Ascending aorta (tissue), 2 donors: ENCODE measurements around the gene LINC00237. TPM values are rescaled to one million over a fixed set of nuclear protein-coding genes. Genes with fewer than 3 reads are reported as not detected.

Experiments
- DNase-seq, 2 donors: peaks; one replicate each; pipeline ENCODE4 v3.0.0-alpha.2; 2019; ENCODE audit warnings: low spot score in 2 of 2
- H3K27ac ChIP-seq, 2 donors: fragments of 200-600 bp; sonication (generic); one replicate each; pipeline ENCODE4 v1.5.1; 2016 to 2017; ENCODE audit warnings: mild to moderate bottlenecking in 1 of 2
- H3K27me3 ChIP-seq: fragments of 200-600 bp; sonication (generic); one replicate; pipeline ENCODE4 v1.5.1; 2017
- H3K36me3 ChIP-seq, 2 donors: fragments of 200-600 bp; sonication (generic); one replicate each; pipeline ENCODE4 v1.5.1; 2016
- H3K4me1 ChIP-seq, 2 donors: fragments of 200-600 bp; sonication (generic); one replicate each; pipeline ENCODE4 v1.5.1; 2016 to 2017; ENCODE audit warnings: mild to moderate bottlenecking in 1 of 2
- H3K4me3 ChIP-seq, 2 donors: fragments of 200-600 bp; sonication (generic); one replicate each; pipeline ENCODE4 v1.5.1; 2016 to 2017; ENCODE audit warnings: mild to moderate bottlenecking in 1 of 2
- H3K9me3 ChIP-seq, 2 donors: fragments of 200-600 bp; sonication (generic); one replicate each; pipeline ENCODE4 v1.5.1; 2016
- intact Hi-C: fragments of 100-400 bp; cut with DNase I; formaldehyde crosslinking; loops from one replicate; pipeline ENCODE4 v1.15.1; 2023
- total RNA-seq: library from RNA; depleted of rRNA; stranded (reverse); fragments of >200 nt; gene quantifications from one replicate; pipeline ENCODE4 v1.1.0, GENCODE V29; 2016
- TF ChIP-seq, protein P1 (sequence below), 3 experiments: fragments of 200-600 bp in 2 of 3; fragments of 450-650 bp in 1 of 3; sonication (generic) in 2 of 3; IDR thresholded peaks; one replicate each; pipeline ENCODE4 v1.5.1; 2016 to 2019; ENCODE audit warnings: antibody characterized with exemption in 3 of 3, mild to moderate bottlenecking in 1 of 3, moderate library complexity in 1 of 3

LINC00237 gene
- total RNA-seq, 1 donor from 2014 or later, result not detected

GRCh38 chr20:21133404-21133803 lies 27.2 kb upstream of the LINC00237 start:
- TF ChIP-seq, protein P1, sequence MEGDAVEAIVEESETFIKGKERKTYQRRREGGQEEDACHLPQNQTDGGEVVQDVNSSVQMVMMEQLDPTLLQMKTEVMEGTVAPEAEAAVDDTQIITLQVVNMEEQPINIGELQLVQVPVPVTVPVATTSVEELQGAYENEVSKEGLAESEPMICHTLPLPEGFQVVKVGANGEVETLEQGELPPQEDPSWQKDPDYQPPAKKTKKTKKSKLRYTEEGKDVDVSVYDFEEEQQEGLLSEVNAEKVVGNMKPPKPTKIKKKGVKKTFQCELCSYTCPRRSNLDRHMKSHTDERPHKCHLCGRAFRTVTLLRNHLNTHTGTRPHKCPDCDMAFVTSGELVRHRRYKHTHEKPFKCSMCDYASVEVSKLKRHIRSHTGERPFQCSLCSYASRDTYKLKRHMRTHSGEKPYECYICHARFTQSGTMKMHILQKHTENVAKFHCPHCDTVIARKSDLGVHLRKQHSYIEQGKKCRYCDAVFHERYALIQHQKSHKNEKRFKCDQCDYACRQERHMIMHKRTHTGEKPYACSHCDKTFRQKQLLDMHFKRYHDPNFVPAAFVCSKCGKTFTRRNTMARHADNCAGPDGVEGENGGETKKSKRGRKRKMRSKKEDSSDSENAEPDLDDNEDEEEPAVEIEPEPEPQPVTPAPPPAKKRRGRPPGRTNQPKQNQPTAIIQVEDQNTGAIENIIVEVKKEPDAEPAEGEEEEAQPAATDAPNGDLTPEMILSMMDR (IDR thresholded peaks at IDR 0.05), result no peak
- intact Hi-C loops, result no loop called here
- H3K4me1 ChIP-seq, result no peaks in the 10 kb centered on the region
- no peak for DNase-seq
- H3K36me3 ChIP-seq, result peaks cover 0 to 22% of the 10 kb centered on the region in 2 donors
- no peaks in the 10 kb centered on the region for H3K27me3 ChIP-seq
- no peak overlapping the region for H3K27ac ChIP-seq
- H3K4me3 ChIP-seq, result no peak overlapping the region
- no peaks in the 10 kb centered on the region for H3K9me3 ChIP-seq

- TF ChIP-seq, protein P1 (IDR thresholded peaks at IDR 0.05), result no peak
- no peak overlapping the region for H3K27ac ChIP-seq
- no peak for DNase-seq
- no peak overlapping the region for H3K4me3 ChIP-seq
- no peaks in the 10 kb centered on the region for H3K9me3 ChIP-seq
- peaks cover 2 to 4% of the 10 kb centered on the region in 2 donors for H3K4me1 ChIP-seq
- intact Hi-C loops, result loop anchor here (5.0 to 10.0 kb wide), 2 partner anchors 418 to 1075 kb away; partner anchors contain the start of genes CFAP61, CRNKL1 and RALGAPA2
- H3K36me3 ChIP-seq, result peaks cover 0 to 10% of the 10 kb centered on the region in 2 donors
- H3K27me3 ChIP-seq, result no peaks in the 10 kb centered on the region
These were observed 23.7 kb upstream of the LINC00237 start for GRCh38 chr20:21129861-21130260.

- intact Hi-C loops, result loop anchor here (5.0 to 10.0 kb wide), 2 partner anchors 415 to 1073 kb away; partner anchors contain the start of genes CFAP61, CRNKL1 and RALGAPA2
- no peak for DNase-seq
- Histone ChIP-seq H3K4me1 (peaks cover 2 to 4% of the 10 kb centered on the region in 2 donors), H3K27me3 (no peaks in the 10 kb centered on the region), H3K36me3 (peaks cover 0 to 7% of the 10 kb centered on the region in 2 donors), H3K9me3 (no peaks in the 10 kb centered on the region), H3K27ac (no peak overlapping the region), H3K4me3 (no peak overlapping the region)
- TF ChIP-seq, protein P1 (IDR thresholded peaks at IDR 0.05), result no peak
These were observed 21.2 kb upstream of the LINC00237 start for GRCh38 chr20:21127201-21127981.

DNA sequence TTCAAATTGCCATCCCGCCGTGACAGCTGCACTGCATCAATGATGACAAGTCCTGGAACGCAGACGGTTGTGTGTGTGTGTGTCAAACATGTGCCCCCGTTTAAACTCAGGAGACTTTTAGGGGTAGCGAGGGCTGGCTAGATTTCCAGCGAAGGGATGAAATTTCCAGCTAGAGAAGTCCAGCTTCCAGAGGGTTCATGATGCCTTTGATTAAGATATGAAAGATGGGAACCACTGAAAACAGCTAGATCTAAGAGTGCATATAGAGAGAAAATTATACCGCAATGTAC lies 20.4 kb upstream of the LINC00237 start:
- H3K4me3 ChIP-seq, result peak overlapping the region; percentile 74 to 96
- intact Hi-C loops, result loop anchor here (5.0 to 10.0 kb wide), 2 partner anchors 414 to 1072 kb away; partner anchors contain the start of genes CFAP61, CRNKL1 and RALGAPA2
- peaks cover 2 to 4% of the 10 kb centered on the region in 2 donors for H3K4me1 ChIP-seq
- H3K9me3 ChIP-seq, result no peaks in the 10 kb centered on the region
- peak overlapping the region; percentile 72 to 83 for H3K27ac ChIP-seq
- H3K36me3 ChIP-seq, result peaks cover 0 to 1% of the 10 kb centered on the region in 2 donors
- no peaks in the 10 kb centered on the region for H3K27me3 ChIP-seq
- TF ChIP-seq, protein P1 (IDR thresholded peaks at IDR 0.05), result no peak
- no peak for DNase-seq

GRCh38 chr20:21125849-21126580 lies 19.9 kb upstream of the LINC00237 start, which contains the start of gene KIZ:
Gene KIZ, plus strand, starts transcription at chr20:21126082. Its CDS starts 34 bp downstream, at chr20:21126116.
- Histone ChIP-seq H3K27ac (peak within 1 kb of the TSS; percentile 72 to 83), H3K9me3 (no peaks in the 10 kb centered on the region)

More at GRCh38 chr20:21125849-21126580, 19.9 kb upstream of the LINC00237 start, which contains the start of gene KIZ:
- no peaks in the 10 kb centered on the region for H3K27me3 ChIP-seq
- intact Hi-C loops, result loop anchor here (2.0 to 10.0 kb wide), 4 partner anchors 57 to 1071 kb away; partner anchors contain the start of genes CFAP61, CRNKL1, RALGAPA2 and XRN2
- peak within 1 kb of the TSS; percentile 74 to 96 for H3K4me3 ChIP-seq
- H3K36me3 ChIP-seq, result no peaks in the 10 kb centered on the region
- peak; percentile 81 to 97 for DNase-seq
- TF ChIP-seq, protein P1 (IDR thresholded peaks at IDR 0.05), result peak; percentile 39 to 67 (median 41)
- H3K4me1 ChIP-seq, result peaks cover 2 to 4% of the 10 kb centered on the region in 2 donors
